Loucy (cell line): ENCODE measurements around the gene APOOL.

Experiments
- EZH2phosphoT487 ChIP-seq: fragments of 200-600 bp; IDR thresholded peaks from 2 replicates; pipeline ENCODE4 v1.6.1; 2018; ENCODE audit warnings: antibody characterized with exemption, mild to moderate bottlenecking, moderate library complexity, borderline replicate concordance
- TF ChIP-seq, protein P1 (sequence below): fragments of 200-600 bp; sonication (generic); conservative IDR thresholded peaks from 2 replicates; pipeline ENCODE4 v1.5.1; 2014; ENCODE audit warnings: mild to moderate bottlenecking, antibody characterized with exemption, low read length

- TF ChIP-seq, protein P1, sequence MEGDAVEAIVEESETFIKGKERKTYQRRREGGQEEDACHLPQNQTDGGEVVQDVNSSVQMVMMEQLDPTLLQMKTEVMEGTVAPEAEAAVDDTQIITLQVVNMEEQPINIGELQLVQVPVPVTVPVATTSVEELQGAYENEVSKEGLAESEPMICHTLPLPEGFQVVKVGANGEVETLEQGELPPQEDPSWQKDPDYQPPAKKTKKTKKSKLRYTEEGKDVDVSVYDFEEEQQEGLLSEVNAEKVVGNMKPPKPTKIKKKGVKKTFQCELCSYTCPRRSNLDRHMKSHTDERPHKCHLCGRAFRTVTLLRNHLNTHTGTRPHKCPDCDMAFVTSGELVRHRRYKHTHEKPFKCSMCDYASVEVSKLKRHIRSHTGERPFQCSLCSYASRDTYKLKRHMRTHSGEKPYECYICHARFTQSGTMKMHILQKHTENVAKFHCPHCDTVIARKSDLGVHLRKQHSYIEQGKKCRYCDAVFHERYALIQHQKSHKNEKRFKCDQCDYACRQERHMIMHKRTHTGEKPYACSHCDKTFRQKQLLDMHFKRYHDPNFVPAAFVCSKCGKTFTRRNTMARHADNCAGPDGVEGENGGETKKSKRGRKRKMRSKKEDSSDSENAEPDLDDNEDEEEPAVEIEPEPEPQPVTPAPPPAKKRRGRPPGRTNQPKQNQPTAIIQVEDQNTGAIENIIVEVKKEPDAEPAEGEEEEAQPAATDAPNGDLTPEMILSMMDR = no peak
- TF ChIP-seq EZH2phosphoT487 = no peak
Observed at GRCh38 chrX:84993150-84993549, 10.5 kb upstream of the APOOL start.
